Stimulated activated CD8-positive, alpha-beta memory T cell treated with anti-CD3 and anti-CD28 coated beads, Interleukin-4, amount 100 ng/mL, for 24 hours (primary cell): Measurements from ENCODE around the gene POM121L12.

Source experiments
- DNase-seq: peaks from one replicate; pipeline ENCODE4 v3.0.0-alpha.2; 2020; ENCODE audit warnings: low read depth

POM121L12 gene

DNA sequence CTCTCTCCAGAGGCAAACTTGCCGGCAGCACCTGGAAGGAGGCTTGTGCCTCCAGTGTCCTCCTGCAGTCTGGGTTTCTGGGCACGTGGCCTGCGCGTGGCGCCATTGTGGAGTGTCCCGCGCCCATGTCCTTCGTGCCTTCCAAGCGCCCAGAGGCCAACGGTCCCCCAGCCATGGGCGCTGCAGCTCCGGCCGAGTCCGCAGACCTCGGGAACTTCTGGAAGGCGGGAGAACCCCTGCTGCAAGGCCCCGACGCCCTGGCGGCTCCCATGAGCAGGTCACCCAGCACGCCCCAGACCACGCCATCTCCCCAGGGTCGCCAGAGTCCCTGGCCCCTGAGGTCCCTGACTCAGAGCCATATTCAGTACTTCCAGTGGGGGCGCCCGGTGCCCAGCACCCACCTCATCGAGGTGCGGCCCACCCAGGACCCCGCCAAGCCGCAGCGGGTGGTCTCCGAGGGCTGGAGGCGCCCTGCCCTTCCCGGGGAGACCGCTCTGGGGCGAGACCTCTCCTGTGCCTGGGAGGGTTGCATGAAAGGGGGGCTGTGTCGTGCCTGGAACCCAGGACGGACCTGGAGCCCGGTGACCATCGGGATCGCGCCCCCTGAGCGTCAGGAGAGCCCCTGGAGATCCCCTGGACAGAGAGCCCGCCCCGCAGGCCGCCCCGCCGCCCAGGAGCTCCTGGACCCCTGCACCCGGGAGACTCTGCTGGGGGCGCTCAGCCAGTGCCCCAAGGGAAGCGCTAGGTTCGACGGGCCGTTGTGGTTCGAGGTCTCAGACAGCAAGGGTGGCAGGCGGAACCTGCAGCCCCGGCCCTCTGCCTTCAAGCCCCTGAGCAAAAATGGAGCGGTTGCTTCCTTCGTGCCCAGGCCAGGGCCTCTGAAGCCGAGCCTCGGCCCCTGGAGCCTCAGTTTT is at the start of gene POM121L12:
POM121L12 (plus strand) TSS at position 135 of the 914 bp plus-strand sequence; CDS start at position 174, 39 bp downstream.
- no peak for DNase-seq

DNA sequence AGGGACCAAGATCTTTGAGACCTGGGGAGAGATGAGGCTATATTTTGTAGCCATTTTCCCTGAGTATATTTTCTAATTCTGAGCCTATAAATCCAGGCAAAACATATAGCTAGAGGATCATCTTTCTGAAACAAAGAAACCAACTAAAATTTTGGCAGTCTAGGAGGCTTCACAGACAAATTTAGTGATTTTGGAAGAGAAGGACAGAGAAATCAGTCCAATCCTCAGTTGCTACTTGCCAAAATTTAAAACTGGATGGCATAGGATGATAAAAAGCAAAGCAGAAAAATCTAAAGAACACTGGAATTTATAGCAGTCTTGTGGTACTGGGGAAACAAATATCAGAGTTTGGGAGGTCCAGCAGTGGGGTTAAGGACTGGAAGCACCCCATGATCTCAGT is 43.4 kb upstream of the POM121L12 start:
- DNase-seq: no peak

DNA sequence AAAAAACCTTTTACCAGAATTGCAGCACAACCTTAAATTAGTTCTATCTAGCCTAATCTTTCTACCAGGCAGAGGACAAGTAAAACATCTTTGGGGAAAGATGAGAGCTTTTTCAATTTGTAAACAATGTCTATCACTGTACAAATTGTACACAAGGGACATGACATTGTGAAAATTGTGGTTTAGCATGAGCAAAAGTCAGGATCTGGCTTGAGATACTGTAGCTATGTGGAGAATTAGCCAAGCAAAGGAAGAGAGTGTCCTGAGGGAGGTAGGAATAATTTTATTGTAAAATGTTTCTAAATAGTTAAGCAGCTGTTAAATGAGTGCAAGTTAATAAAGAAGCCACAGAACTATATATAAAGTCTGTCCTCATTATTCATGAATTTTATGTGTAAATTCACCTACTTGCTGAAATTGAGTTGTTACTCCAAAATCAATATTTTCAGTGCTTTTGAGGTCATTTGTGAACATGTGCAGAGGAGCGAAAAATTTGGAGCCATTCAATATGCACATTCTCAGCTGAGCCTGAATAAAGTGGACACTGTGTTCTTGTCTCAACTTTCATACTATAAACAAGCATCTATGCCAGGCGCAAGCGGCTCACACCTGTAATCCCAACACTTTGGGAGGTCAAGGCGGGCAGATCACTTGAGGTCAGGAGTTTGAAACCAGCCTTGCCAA is 42.8 kb upstream of the POM121L12 start:
- no peak for DNase-seq

DNA sequence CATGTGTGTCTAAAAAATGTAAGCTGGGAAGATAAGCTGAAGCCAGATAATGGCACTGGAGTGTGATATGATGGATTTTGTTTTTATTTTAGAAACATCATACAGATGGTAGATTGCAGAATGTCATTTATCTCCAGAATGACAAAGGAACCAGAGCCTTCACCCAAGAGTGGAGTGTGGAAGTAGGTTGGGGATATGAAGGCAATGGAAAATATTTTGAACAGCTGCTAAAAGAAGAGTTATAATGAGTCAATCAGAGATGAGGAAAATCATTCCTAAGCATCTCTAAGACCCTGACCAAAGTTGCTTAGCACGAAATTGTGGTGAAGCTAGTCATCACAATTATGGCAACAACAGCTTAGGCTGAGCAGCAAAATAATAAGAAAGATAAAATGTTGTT is 39.8 kb upstream of the POM121L12 start:
- no peak for DNase-seq

DNA sequence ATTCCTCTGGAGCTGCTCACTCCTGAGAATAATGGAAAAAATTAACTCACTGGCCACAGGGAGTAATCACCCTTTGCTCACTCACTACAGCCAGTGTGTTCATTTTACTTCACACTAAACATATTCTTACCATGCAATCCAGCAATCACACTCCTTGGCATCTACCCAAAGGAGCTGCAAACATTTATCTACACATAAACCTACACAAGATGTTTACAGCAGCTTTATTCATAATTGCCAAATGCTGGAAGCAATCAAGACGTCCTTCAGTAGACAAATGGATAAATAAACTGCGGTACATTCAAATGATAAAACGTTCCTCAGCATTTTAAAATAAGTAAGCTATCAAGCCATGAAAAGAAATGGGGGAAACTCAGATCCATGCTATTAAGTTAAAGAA is 34.2 kb upstream of the POM121L12 start:
- DNase-seq: no peak

DNA sequence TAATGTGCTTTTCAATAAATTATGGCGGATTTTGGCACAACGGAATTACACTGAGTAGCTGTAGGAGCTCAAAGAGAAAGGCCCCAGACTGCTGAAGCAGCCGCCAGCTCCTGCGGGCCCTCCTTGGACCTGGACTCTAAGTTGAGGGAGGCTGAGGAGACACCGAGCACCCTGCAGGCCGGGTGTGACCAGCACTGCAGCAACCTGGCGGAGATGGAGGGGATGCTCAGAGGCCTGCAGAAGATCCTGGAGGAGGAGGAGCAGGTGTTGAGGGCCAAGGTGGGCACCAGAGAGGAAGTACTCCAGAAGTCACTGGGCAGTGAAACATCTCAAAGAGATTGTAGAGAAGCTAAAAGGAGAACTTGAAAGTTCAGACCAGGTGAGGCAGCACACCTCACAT is 33.0 kb upstream of the POM121L12 start:
- no peak for DNase-seq

DNA sequence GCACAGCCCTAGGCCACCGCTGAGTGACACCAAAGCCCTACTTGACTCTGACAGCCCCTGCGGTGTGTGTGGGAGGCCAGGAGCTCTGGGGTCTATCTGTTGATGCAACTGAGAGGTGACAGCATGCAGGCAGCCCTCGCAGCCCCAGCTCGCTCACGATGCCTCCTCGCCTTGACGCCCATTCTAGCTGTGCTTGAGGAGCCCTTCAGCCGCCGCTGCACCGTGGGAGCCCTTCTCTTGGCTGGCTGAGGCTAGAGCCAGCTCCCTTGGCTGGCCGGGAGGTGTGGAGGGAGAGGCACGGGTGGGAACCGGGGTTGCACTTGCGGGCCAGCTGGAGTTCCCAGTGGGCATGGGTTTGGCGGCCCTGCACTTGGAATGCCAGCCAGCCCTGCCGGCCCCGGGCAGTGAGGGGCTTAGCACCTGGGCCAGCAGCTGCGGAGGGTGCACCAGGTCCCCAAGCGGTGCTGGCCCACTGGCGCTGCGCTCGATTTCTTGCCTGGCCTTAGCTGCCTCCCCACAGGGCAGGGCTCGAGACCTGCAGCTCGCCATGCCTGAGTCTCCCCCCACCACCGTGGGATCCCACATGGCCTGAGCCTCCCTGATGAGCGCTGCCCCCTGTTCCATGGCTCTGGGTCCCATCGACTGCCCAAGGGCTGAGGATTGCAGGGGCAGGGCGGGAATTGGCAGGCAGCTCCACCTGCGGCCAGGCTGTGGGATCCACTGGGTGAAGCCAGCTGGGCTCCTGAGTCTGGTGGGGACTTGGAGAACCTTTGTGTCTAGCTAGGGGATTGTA is 31.6 kb upstream of the POM121L12 start:
- DNase-seq: no peak

DNA sequence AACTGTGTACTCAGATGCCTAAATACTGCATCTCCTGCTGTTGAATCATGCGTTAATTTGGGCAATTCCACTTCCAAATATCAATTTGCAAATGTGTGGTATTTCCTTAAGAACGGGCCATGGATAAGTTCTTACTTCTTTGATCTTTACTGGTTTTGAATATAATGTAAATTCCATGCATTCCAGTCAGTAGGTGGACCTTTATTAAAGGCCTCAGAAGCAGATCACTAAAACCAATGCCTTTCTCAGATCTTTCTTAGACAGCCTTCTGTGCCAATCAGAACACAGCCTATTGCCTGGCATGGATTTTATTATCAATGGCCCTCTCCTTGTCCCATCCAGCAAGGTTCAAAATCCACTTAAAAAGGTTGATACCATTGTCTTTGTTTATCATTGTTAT is 21.5 kb upstream of the POM121L12 start:
- no peak for DNase-seq

DNA sequence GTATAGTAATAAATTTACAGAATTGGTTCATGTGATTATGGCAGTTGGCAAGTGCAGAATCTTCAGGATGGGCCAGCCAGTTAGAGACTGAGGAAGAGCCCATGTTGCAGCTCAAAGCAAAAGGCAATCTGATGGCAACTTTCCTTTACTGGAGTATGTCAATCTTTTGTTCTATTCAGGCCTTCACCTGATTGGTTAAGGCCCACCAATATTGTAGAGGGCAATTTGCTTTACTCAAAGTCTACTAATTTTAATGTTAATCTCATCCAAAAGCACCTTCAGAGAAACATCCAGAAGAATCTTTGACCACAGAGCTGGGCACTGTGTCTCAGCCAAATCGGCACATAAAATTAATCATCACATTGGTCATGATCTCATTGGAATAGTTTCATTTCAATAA is 20.0 kb upstream of the POM121L12 start:
- no peak for DNase-seq

DNA sequence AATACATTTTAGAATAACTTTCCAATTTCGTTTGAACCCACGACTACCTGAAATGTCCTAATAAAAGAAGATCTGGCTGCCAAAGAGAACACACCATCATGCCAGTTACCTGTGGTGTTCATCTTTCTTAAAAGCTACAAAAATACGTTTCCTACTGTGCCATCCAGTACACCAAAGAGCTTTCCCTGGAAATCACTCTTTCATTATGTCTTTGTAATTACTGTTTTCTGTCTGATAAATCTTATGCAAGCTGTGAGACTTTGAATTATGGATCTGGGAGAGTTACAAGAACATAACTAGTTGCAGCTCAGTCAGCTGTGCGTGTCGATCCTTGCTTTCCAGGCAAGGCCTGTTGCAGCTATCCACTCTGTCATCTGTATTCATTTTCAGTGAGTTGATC is 12.5 kb upstream of the POM121L12 start:
- no peak for DNase-seq

DNA sequence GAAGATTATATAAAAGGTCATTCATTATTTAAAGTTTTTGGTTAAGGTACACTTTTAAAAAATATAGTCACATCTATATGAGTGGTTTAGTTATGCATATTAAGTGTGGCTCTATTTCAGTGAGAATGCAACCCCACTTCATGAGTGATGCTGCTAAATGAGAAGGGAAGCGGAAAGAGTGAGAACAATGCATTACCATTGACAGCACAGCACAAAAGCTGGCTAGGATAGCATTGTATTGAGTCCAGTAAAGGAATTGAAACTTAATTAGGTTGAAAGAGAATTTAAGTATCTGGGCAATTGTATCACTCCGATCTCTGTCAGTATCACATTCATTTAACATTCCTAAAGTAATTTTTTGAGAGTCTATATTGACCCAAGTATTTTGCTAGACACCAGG is 13.2 kb downstream of the POM121L12 start:
- no peak for DNase-seq

DNA sequence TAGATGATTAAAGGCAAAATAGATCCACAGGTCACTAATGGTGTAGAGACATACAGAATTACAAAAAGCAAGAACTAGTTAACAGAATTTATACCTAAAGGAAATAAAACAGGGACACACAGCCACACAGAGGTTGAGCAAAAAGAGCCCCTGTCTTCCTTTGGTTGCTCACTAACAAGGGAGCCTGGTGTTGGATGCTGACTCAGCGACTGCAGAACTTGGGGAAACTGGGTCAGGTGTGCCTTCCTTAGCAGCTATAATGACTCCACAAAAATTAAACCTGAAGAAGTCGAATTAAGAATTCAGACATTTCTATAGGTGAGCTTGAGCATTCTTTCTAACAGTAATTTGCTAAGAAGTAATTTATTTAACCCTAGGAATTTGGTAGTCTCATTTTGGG is 15.0 kb downstream of the POM121L12 start:
- no peak for DNase-seq

DNA sequence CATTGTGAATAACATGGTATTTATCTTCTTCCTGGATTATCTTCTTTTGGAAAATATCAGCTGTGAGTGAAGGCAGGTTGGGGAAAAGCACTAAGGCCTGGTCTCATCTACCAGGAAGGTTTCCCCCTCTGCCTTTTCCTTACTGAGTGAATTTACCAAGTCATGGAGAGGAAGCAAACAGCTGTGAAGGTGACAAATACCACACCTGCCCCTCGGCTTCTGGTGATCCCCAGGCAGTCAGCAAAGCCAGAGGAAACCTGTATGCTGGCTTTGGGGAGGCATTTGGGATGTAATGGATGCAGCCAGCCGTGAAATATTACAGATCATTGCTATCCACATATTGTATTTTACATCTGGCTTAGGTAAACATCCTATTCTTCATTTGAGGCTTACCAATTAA is 24.2 kb downstream of the POM121L12 start:
- DNase-seq: no peak

DNA sequence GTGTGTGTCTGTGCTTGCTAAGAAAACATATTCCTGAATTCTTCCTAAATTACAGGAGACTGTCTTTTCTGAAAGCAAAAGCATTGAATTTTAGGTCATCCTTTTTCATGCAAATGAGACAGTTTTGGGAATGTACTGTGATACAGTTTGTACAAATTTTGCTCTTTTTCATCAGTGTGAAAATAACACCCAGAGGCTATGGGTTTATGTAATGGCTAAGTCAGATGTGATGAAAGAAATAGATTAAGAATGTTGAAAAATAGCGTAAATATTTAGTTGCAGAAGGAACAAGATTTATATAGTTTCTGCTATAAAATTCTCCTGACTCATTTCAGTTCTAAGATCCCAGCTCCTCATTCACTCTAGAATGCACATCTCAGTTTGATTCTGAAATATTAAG is 24.6 kb downstream of the POM121L12 start:
- no peak for DNase-seq

DNA sequence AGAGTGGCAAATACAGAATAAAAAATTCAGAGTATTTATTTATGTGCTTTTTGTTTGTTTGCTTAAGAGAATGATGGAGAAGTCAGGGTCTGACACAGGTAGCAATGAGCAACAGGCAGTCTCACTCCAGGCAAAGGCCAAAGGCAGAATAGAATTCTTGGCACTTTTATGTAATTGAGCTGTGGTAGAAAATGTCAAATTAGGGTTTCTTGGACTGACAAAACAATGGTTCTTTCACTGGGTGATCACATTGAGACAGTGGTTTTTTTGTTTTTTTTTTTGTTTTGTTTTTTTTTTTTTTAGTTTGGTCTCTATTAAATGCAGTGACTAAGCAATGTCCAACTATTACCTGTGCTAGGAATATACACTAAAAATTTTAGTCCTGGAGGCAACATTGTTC is 27.4 kb downstream of the POM121L12 start:
- DNase-seq: no peak

DNA sequence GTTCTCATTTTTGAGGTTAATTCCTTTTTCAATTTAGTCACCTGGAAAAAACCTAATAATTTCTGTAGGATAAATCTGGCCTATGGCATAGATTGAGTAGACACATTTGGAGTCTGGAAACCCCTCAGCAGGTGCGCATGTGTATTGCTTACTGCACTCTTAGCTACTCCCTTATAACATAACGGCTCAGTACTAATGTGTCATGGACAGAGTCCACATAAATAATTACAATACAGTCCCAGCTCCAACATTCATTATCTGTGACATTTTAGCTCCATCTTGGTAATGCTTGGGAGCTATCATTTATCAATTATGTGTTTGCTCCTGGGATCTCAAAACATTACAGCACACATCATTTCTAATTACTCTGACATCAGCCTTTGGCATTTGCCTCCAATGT is 33.2 kb downstream of the POM121L12 start:
- DNase-seq: no peak

DNA sequence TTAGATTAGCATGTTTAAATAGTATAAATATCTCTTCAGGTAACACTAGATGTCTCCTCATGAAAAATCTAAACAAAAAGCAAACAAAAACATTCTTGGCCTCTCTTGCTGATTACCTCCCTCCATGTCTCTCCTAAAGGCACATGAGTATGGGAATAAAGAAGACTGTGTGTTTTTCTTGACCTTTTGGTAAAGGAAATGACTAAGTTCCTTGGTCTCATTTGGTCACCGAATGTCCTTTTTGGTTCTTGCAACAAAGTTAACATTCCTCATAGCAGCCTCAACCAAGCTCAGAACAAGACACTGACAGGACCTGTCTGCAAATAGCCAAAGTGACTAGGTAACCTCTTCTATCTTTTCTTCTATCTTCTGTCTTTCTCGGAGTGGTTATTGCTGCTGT is 35.5 kb downstream of the POM121L12 start:
- no peak for DNase-seq
